ENCODE data around the gene ARFGAP2.
"Not testable (repeated sequence)": the region's sequence is repeated elsewhere in the genome, so short reads cannot be mapped to it uniquely, and the experiment has no call there.

The ARFGAP2 gene

GRCh38 chr11:47213950-47214565 lies 37.4 kb upstream of the ARFGAP2 start:
- no peak for TF ChIP-seq CTCF (IDR thresholded peaks at IDR 0.05; ENCODE audit: low read depth, low read length)
- peak overlapping the region; percentile 35 to 51 for H3K4me3 ChIP-seq (replicated peaks in 1 of 2; ENCODE audit: low read depth in 2 of 2, low read length in 2 of 2)
- peak; percentile 88 to 90 for DNase-seq (ENCODE audit: low read depth in 2 of 2)

GRCh38 chr11:47212938-47213337 lies 36.3 kb upstream of the ARFGAP2 start:
- DNase-seq (ENCODE audit: low read depth in 2 of 2): no peak
- TF ChIP-seq CTCF (IDR thresholded peaks at IDR 0.05; ENCODE audit: low read depth, low read length): no peak
- H3K4me3 ChIP-seq (replicated peaks in 1 of 2; ENCODE audit: low read depth in 2 of 2, low read length in 2 of 2): no peak overlapping the region

- H3K4me3 ChIP-seq (replicated peaks in 1 of 2; ENCODE audit: low read depth in 2 of 2, low read length in 2 of 2): no peak overlapping the region
- no peak for TF ChIP-seq CTCF (IDR thresholded peaks at IDR 0.05; ENCODE audit: low read depth, low read length)
- no peak for DNase-seq (ENCODE audit: low read depth in 2 of 2)
These were observed 31.9 kb upstream of the ARFGAP2 start for GRCh38 chr11:47208628-47209027.

GRCh38 chr11:47208008-47208552 lies 31.4 kb upstream of the ARFGAP2 start:
- not testable (repeated sequence) for DNase-seq (ENCODE audit: low read depth in 2 of 2); H3K4me3 ChIP-seq (replicated peaks in 1 of 2; ENCODE audit: low read depth in 2 of 2, low read length in 2 of 2)

- H3K4me3 ChIP-seq (replicated peaks in 1 of 2; ENCODE audit: low read depth in 2 of 2, low read length in 2 of 2): no peak overlapping the region
- DNase-seq (ENCODE audit: low read depth in 2 of 2): no peak
- no peak for TF ChIP-seq CTCF (IDR thresholded peaks at IDR 0.05; ENCODE audit: low read depth, low read length)
These were observed 30.8 kb upstream of the ARFGAP2 start for GRCh38 chr11:47207459-47207858.

- DNase-seq (ENCODE audit: low read depth in 2 of 2): not testable (repeated sequence)
These were observed 29.9 kb upstream of the ARFGAP2 start for GRCh38 chr11:47206577-47206976.

GRCh38 chr11:47204637-47204989 lies 27.9 kb upstream of the ARFGAP2 start:
- DNase-seq (ENCODE audit: low read depth in 2 of 2): peak; percentile 69 to 79
- no peak for TF ChIP-seq CTCF (IDR thresholded peaks at IDR 0.05; ENCODE audit: low read depth, low read length)
- H3K4me3 ChIP-seq (replicated peaks in 1 of 2; ENCODE audit: low read depth in 2 of 2, low read length in 2 of 2): no peak overlapping the region

More at GRCh38 chr11:47206577-47206976, 29.9 kb upstream of the ARFGAP2 start:
- H3K4me3 ChIP-seq (replicated peaks in 1 of 2; ENCODE audit: low read depth in 2 of 2, low read length in 2 of 2): not testable (repeated sequence)

GRCh38 chr11:47202576-47202975 lies 25.9 kb upstream of the ARFGAP2 start:
- TF ChIP-seq CTCF (IDR thresholded peaks at IDR 0.05; ENCODE audit: low read depth, low read length): no peak
- DNase-seq (ENCODE audit: low read depth in 2 of 2): no peak
- no peak overlapping the region for H3K4me3 ChIP-seq (replicated peaks in 1 of 2; ENCODE audit: low read depth in 2 of 2, low read length in 2 of 2)
